GM06990 (cell line): ENCODE results near the gene CEP57.
"Not testable (repeated sequence)": the region's sequence is repeated elsewhere in the genome, so short reads cannot be mapped to it uniquely, and the experiment has no call there.

ENCODE experiments used
- DNase-seq: peaks from one replicate; pipeline ENCODE4 v3.0.0-alpha.2; 2011; ENCODE audit not compliant: insufficient read length; ENCODE audit errors: extremely low read depth
- H3K27me3 ChIP-seq: replicated peaks from 2 replicates; pipeline ENCODE4 v1.6.0; 2011; ENCODE audit warnings: low read length; ENCODE audit not compliant: control insufficient read depth, insufficient read depth
- H3K36me3 ChIP-seq: 2 replicates; pipeline ENCODE4 v1.5.1; 2011; ENCODE audit warnings: low read length; ENCODE audit not compliant: control insufficient read depth, insufficient read depth
- H3K4me3 ChIP-seq: replicated peaks from 2 replicates; pipeline ENCODE4 v1.5.1; 2011; ENCODE audit warnings: low read depth, mild to moderate bottlenecking, control low read depth, low read length
- CTCF ChIP-seq: IDR thresholded peaks from 2 replicates; pipeline ENCODE4 v1.5.1; 2011; ENCODE audit warnings: low read length, control low read depth, mild to moderate bottlenecking, inconsistent platforms; ENCODE audit not compliant: insufficient read depth, poor library complexity, severe bottlenecking

The CEP57 gene

DNA sequence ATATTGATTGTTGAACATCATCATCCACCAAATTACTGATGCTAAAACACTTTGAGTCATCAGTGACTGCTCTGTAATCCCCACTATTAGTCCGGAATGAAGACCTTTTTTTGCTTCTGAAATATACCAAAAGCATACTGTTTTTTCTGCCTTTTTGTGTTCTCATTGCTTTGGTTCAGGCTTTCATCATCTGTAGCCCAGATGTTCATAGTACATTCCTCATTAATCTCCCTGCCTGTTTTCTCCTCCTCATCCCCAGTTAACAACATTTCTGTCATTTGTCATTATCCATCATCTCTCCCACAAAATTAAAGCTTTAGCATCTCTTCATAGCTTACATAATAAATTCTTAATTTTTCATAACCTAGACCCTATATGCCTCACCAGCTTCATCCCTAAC, 9.2 kb downstream of the CEP57 start:
- Histone ChIP-seq H3K4me3 (no peak overlapping the region), H3K36me3 (no peaks in the 10 kb centered on the region), H3K27me3 (no peaks in the 10 kb centered on the region)
- no peak for DNase-seq
- TF ChIP-seq CTCF, result no peak

GRCh38 chr11:95800438-95800837, 10.1 kb downstream of the CEP57 start:
- H3K27me3 ChIP-seq, result no peaks in the 10 kb centered on the region

DNA sequence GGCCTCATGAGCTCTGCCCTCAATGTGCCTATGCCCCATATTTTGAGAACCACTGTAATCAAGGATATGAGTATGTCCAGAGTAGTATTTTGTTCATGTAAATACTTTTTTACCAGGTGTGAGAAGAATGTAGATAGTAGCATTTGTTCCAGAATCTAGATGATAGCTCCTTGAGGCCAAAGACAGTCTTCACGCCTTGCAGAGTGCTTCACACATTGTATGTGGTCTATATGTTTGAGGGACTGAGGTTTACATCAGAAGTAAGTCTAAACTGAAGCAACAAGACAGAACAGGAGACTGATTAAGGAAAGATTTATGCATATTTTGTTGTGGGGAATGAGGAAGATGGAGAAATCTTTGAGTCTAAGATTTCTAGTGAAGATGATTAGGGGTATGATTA, 12.5 kb downstream of the CEP57 start:
- Histone ChIP-seq H3K36me3 (no peaks in the 10 kb centered on the region; the same call in 1 of the 2 replicates), H3K27me3 (no peaks in the 10 kb centered on the region), H3K4me3 (no peak overlapping the region)
- no peak for DNase-seq
- TF ChIP-seq CTCF, result no peak

More at GRCh38 chr11:95800438-95800837, 10.1 kb downstream of the CEP57 start:
- no peak overlapping the region for H3K4me3 ChIP-seq
- no peak for TF ChIP-seq CTCF
- no peak for DNase-seq
- no peaks in the 10 kb centered on the region for H3K36me3 ChIP-seq

GRCh38 chr11:95803973-95804372, 13.7 kb downstream of the CEP57 start:
- H3K36me3 ChIP-seq, result no peaks in the 10 kb centered on the region; the same call in 1 of the 2 replicates
- DNase-seq, result no peak
- no peak overlapping the region for H3K4me3 ChIP-seq
- H3K27me3 ChIP-seq, result no peaks in the 10 kb centered on the region
- no peak for TF ChIP-seq CTCF

GRCh38 chr11:95805869-95806268, 15.6 kb downstream of the CEP57 start:
- H3K36me3 ChIP-seq, result no peaks in the 10 kb centered on the region; the same call in 1 of the 2 replicates
- no peak for TF ChIP-seq CTCF
- no peak for DNase-seq
- no peak overlapping the region for H3K4me3 ChIP-seq
- no peaks in the 10 kb centered on the region for H3K27me3 ChIP-seq

DNA sequence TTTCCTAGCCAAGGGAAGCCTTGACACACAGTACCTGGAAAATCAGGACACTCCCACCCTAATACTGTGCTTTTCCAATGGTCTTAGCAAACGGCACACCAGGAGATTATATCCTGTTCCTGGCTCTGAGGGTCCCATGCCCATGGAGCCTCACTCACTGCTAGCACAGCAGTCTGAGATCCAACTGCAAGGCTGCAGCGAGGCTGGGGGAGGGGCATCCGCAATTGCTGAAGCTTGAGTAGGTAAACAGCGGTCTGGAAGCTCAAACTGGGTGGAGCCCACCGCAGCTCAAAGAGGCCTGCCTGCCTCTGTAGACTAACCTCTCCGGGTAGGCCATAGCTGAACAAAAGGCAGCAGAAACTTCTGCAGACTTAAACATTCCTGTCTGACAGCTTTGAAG, 16.2 kb downstream of the CEP57 start:
- H3K4me3 ChIP-seq, H3K36me3 ChIP-seq, H3K27me3 ChIP-seq, DNase-seq: not testable (repeated sequence)

GRCh38 chr11:95811052-95811451, 20.8 kb downstream of the CEP57 start:
- H3K27me3 ChIP-seq, H3K36me3 ChIP-seq, DNase-seq, H3K4me3 ChIP-seq: not testable (repeated sequence)
